GM23248 (cell line): ENCODE data around the gene SPAG17. TPM values are rescaled to one million over a fixed set of nuclear protein-coding genes. Genes with fewer than 3 reads are reported as not detected.

Experiments used
- DNase-seq: peaks from one replicate; pipeline ENCODE4 v3.0.0-alpha.2; 2015
- H2AFZ ChIP-seq: fragments of 200-600 bp; sonication (generic); 2 replicates; pipeline ENCODE4 v1.6.1; 2016; ENCODE audit warnings: antibody characterized with exemption
- H3F3A ChIP-seq: fragments of 200-600 bp; sonication (generic); 2 replicates; pipeline ENCODE4 v1.6.1; 2016; ENCODE audit warnings: mild to moderate bottlenecking, antibody characterized with exemption, mixed run types; ENCODE audit not compliant: insufficient read depth
- H3K27ac ChIP-seq: fragments of 200-600 bp; sonication (generic); 2 replicates; pipeline ENCODE4 v1.5.1; 2016; ENCODE audit warnings: mild to moderate bottlenecking
- H3K27me3 ChIP-seq: fragments of 200-600 bp; sonication (generic); replicated peaks from 2 replicates; pipeline ENCODE4 v1.6.1; 2016; ENCODE audit warnings: mild to moderate bottlenecking; ENCODE audit not compliant: insufficient read depth
- H3K36me3 ChIP-seq: fragments of 200-600 bp; sonication (generic); 2 replicates; pipeline ENCODE4 v1.6.1; 2016; ENCODE audit warnings: low read depth, mild to moderate bottlenecking
- H3K4me1 ChIP-seq: fragments of 200-600 bp; sonication (generic); 2 replicates; pipeline ENCODE4 v1.6.1; 2016; ENCODE audit warnings: mild to moderate bottlenecking; ENCODE audit not compliant: insufficient read depth
- H3K4me2 ChIP-seq: fragments of 200-600 bp; sonication (generic); one replicate; pipeline ENCODE4 v1.6.1; 2016; ENCODE audit warnings: mild to moderate bottlenecking; ENCODE audit not compliant: unreplicated experiment
- H3K4me3 ChIP-seq: fragments of 200-600 bp; sonication (generic); 2 replicates; pipeline ENCODE4 v1.5.1; 2016; ENCODE audit warnings: mild to moderate bottlenecking
- H3K79me2 ChIP-seq: fragments of 200-600 bp; sonication (generic); 2 replicates; pipeline ENCODE4 v1.6.1; 2016; ENCODE audit warnings: mild to moderate bottlenecking; ENCODE audit not compliant: insufficient read depth
- H3K9ac ChIP-seq: fragments of 200-600 bp; sonication (generic); 2 replicates; pipeline ENCODE4 v1.6.1; 2016; ENCODE audit warnings: mild to moderate bottlenecking
- H3K9me2 ChIP-seq: fragments of 200-600 bp; sonication (generic); 2 replicates; pipeline ENCODE4 v1.6.1; 2016; ENCODE audit warnings: mixed run types, mild to moderate bottlenecking, moderate library complexity; ENCODE audit not compliant: insufficient read depth
- H3K9me3 ChIP-seq: fragments of 200-600 bp; sonication (generic); one replicate; pipeline ENCODE4 v1.6.1; 2017; ENCODE audit warnings: low read depth
- H4K20me1 ChIP-seq: fragments of 200-600 bp; sonication (generic); 2 replicates; pipeline ENCODE4 v1.6.0; 2016; ENCODE audit not compliant: insufficient read depth
- EZH2 ChIP-seq: fragments of 200-600 bp; sonication (generic); IDR thresholded peaks from 2 replicates; pipeline ENCODE4 v1.6.1; 2018; ENCODE audit warnings: antibody characterized with exemption, mild to moderate bottlenecking; ENCODE audit not compliant: insufficient read depth, poor library complexity, severe bottlenecking
- EZH2phosphoT487 ChIP-seq: fragments of 200-600 bp; sonication (generic); IDR thresholded peaks from 2 replicates; pipeline ENCODE4 v1.6.1; 2018; ENCODE audit warnings: antibody characterized with exemption, moderate library complexity, mild to moderate bottlenecking, low read depth; ENCODE audit not compliant: insufficient read depth
- WGBS, 2 experiments: methylation state at CpG; one replicate each; pipeline ENCODE4 v1.1.6; 2015 to 2017; ENCODE audit warnings: low lambda C conversion rate in 2 of 2, low coverage in 1 of 2; ENCODE audit errors: missing lambda C conversion rate in 2 of 2; 5-methylcytosine and 5-hydroxymethylcytosine counted together
- in situ Hi-C: fragments of 300-500 bp; cut with MboI; formaldehyde crosslinking; loops from 2 replicates; pipeline ENCODE4 v1.15.0; 2020
- polyA plus RNA-seq: library from polyadenylated mRNA; unstranded; fragments of >200 nt; fragmentation: Nextera tagmentation; extraction: Ambion mirVana; gene quantifications from 2 replicates; pipeline ENCODE4 v1.2.1, GENCODE V29; 2016
- total RNA-seq: library from RNA; depleted of rRNA; stranded (reverse); fragments of >200 nt; shearing (Covaris generic); gene quantifications from 2 replicates; pipeline ENCODE4 v1.2.3, GENCODE V29; 2014

SPAG17 gene
- total and polyA plus RNA-seq, 2 experiments from 2014 or later, result 0.15 TPM; not detected in 1

GRCh38 chr1:118047650-118048224 is 137.3 kb downstream of the SPAG17 start:
- in situ Hi-C loops, result no loop called here
- no peaks in the 10 kb centered on the region for H3K79me2 ChIP-seq
- H3K4me3 ChIP-seq, result no peak overlapping the region
- H3K9me3 ChIP-seq, result no peaks in the 10 kb centered on the region
- H4K20me1 ChIP-seq, result no peaks in the 10 kb centered on the region
- H3K9ac ChIP-seq, result no peak overlapping the region
- DNase-seq, result no peak
- no peaks in the 10 kb centered on the region for H3K9me2 ChIP-seq
- no peak overlapping the region for H3K4me2 ChIP-seq
- H3K27ac ChIP-seq, result no peak overlapping the region
- H3K36me3 ChIP-seq, result no peaks in the 10 kb centered on the region
- H3K27me3 ChIP-seq, result no peaks in the 10 kb centered on the region
- H3K4me1 ChIP-seq, result no peaks in the 10 kb centered on the region
- no peaks in the 10 kb centered on the region for H3F3A ChIP-seq
- TF ChIP-seq EZH2 (no peak), EZH2phosphoT487 (no peak)
- no peak overlapping the region for H2AFZ ChIP-seq
- 58 to 75% methylated on average over 3 of the region's 3 CpGs for WGBS, 2 experiments

GRCh38 chr1:118047006-118047649 is 137.9 kb downstream of the SPAG17 start:
- no peak overlapping the region for H3K4me3 ChIP-seq
- whole genome bisulfite sequencing, 2 experiments, result 89 to 93% methylated on average over 3 of the region's 3 CpGs
- H3F3A ChIP-seq, result no peaks in the 10 kb centered on the region
- no peaks in the 10 kb centered on the region for H3K27me3 ChIP-seq
- in situ Hi-C loops, result no loop called here
- no peaks in the 10 kb centered on the region for H3K9me2 ChIP-seq
- no peak overlapping the region for H3K4me2 ChIP-seq
- H3K4me1 ChIP-seq, result no peaks in the 10 kb centered on the region
- no peaks in the 10 kb centered on the region for H3K36me3 ChIP-seq
- TF ChIP-seq EZH2 (no peak), EZH2phosphoT487 (no peak)
- no peak overlapping the region for H2AFZ ChIP-seq
- no peaks in the 10 kb centered on the region for H4K20me1 ChIP-seq
- H3K79me2 ChIP-seq, result no peaks in the 10 kb centered on the region
- DNase-seq, result no peak
- H3K9ac ChIP-seq, result no peak overlapping the region
- H3K9me3 ChIP-seq, result no peaks in the 10 kb centered on the region
- no peak overlapping the region for H3K27ac ChIP-seq

- WGBS, 2 experiments, result 71 to 80% methylated on average over 1 of the region's 1 CpG
- in situ Hi-C loops, result no loop called here
- TF ChIP-seq EZH2phosphoT487 (no peak), EZH2 (no peak)
Measured at GRCh38 chr1:118043624-118044023, 141.4 kb downstream of the SPAG17 start.

GRCh38 chr1:118042501-118042900 is 142.5 kb downstream of the SPAG17 start:
- Histone ChIP-seq H3K9me3 (no peaks in the 10 kb centered on the region), H3K4me1 (no peaks in the 10 kb centered on the region), H3K9ac (no peak overlapping the region), H3K79me2 (no peaks in the 10 kb centered on the region), H3K9me2 (no peaks in the 10 kb centered on the region), H2AFZ (0 out of 2 replicates have a peak overlapping the region, but pooled peaks have one; percentile 9), H3K4me2 (no peak overlapping the region), H3K4me3 (no peak overlapping the region), H3K36me3 (no peaks in the 10 kb centered on the region), H3K27ac (no peak overlapping the region), H3K27me3 (no peaks in the 10 kb centered on the region), H4K20me1 (no peaks in the 10 kb centered on the region), H3F3A (no peaks in the 10 kb centered on the region)
- TF ChIP-seq EZH2 (no peak), EZH2phosphoT487 (no peak)
- DNase-seq, result peak; percentile 1
- 55 to 63% methylated on average over 2 of the region's 2 CpGs for WGBS, 2 experiments
- in situ Hi-C loops, result no loop called here

More at GRCh38 chr1:118043624-118044023, 141.4 kb downstream of the SPAG17 start:
- Histone ChIP-seq H3K4me1 (no peaks in the 10 kb centered on the region), H3K9me2 (no peaks in the 10 kb centered on the region), H3K36me3 (no peaks in the 10 kb centered on the region), H3K4me3 (no peak overlapping the region), H4K20me1 (no peaks in the 10 kb centered on the region), H3K9ac (no peak overlapping the region), H3K79me2 (no peaks in the 10 kb centered on the region), H3K9me3 (no peaks in the 10 kb centered on the region), H3K4me2 (no peak overlapping the region), H2AFZ (no peak overlapping the region), H3F3A (no peaks in the 10 kb centered on the region), H3K27ac (no peak overlapping the region), H3K27me3 (no peaks in the 10 kb centered on the region)
- no peak for DNase-seq
